Measurements from ENCODE around the gene BRD7.
A peak's percentile ranks its signal among the peaks of the same experiment; 100 is the strongest.

The BRD7 gene

DNA sequence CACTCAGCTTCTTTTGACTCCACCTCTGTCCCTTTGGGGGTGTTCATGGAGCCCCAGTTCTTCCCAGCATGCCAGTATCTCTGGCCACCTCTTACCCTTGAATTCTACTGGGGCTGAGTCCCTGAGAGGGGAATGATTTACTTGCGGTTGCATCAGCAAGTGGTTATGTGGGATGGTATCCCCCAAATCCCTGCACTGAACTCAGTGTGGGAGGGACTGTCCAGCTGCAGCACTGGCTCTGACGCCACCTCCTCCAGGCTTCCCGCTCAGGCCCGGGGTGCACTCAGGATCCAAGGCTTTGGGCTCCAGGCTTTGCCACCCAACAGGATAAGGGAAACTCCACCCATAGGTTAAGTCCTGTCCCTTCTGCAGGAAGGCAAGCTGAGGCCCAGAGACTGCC is 21.1 kb upstream of the BRD7 start:
- no peak for DNase-seq (ENCODE audit: low read depth in 2 of 2)

DNA sequence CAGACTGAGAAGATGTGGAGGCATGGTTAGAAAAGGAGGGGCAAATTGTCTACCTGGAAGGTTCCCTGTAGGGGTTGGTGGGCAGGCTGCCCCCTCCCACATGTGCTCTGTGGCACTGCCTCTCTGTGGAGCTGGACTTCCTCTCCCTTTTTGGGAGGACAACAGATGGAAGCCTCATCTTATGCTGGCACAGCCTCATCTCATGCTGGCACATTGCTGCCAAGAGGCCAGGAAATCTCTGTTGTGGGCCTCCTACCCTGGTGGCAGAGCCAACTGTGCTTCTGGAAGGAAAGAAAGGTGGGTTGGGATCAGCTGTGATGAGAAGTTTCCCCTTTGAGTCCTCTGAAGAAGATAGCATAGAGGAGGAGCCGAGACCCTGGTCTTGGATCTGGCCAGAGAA is 19.7 kb upstream of the BRD7 start:
- DNase-seq (ENCODE audit: low read depth in 2 of 2), result no peak

- no peak for DNase-seq (ENCODE audit: low read depth in 2 of 2)
These were observed 18.0 kb upstream of the BRD7 start for GRCh38 chr16:50386774-50387173.

GRCh38 chr16:50386139-50386538 is 17.4 kb upstream of the BRD7 start:
- DNase-seq (ENCODE audit: low read depth in 2 of 2), result no peak

DNA sequence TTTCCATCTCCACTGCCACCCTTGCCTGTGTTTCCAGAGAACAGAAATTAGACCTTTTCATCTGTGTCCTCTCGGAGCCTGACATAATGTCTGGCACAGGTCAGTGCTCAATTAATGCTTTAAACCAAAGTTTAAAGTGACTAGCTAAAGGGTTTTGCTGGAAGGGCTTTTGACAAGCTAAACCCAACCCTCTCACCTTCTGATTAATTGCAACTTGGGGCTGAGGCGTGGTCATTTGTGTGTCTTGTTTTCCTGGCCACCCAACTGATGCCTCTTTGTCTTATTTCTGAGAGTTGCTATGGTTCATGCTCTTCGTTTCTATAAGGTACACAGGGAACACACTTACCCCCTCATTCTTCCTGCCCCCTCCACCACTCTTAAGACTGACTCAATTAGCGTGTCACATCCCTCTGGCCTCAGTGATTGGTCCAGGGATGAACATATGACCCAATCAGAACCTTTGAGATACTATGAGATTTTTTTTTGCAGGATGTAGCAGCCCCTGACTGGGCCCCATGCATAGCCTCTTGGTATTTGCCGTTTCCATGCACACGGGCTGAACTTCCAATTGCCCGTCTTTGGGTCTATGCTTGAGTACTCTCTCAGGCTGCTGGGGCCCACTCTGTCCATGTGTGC is 15.8 kb upstream of the BRD7 start:
- no peak for DNase-seq (ENCODE audit: low read depth in 2 of 2)

DNA sequence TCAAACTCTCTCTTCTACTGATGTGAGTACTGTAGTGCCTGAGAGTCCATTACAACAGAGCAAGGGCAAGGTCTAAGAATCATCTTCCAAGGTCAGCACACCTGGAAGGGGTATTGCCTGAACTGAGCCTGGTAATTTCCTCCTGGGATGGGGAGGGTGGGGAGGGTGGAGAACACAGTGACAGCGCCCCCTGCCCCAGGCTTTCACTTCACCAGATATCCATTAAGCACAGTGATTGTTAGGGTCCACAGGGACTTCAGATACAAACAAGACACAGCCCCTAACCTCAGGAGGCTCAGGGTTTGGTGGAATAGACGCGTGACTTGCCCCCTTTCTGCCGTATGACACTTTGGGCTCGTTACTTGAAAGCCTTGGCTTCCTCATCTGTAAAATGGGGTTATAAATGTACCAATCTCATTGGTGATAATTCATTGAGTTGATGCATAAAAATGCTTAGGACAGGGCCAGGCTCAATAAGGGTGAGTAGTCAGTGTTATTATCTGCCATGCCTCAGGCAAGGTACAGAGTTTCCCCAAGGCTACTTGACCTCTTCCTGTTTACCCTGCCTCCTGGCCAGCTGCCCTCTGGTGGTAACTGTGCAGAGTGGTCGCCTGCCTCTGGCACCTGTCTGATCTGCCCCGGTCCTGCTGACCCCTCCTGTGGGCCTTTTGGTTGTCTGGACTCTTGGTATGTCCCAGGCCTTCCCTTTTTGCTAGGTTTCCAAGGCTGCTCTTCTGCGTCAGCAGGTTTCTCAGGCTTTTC is 13.1 kb upstream of the BRD7 start:
- no peak for DNase-seq (ENCODE audit: low read depth in 2 of 2)

- DNase-seq (ENCODE audit: low read depth in 2 of 2), result no peak
These were observed 9.6 kb upstream of the BRD7 start for GRCh38 chr16:50378417-50378816.

DNA sequence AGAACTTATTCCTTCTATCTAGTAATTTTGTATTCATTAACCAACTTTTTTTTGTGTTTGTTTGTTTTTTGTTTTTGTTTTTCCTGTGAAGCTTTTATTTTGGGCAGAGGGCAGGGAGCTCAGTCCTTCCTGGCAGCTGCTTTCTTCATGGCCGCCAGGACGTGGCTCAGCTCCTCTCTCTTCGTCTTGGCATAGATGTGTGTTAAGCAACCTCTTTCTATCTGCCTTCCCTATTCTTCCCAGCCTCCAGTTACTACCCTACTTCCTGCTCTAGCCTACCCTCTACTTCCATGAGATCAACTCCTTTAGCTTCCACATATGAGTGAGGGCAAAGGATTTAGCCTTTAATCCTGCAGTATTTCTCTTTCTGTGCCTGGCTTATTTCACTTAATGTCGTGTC is 8.2 kb upstream of the BRD7 start:
- no peak for DNase-seq (ENCODE audit: low read depth in 2 of 2)

- DNase-seq (ENCODE audit: low read depth in 2 of 2), result no peak
These were observed 5.0 kb upstream of the BRD7 start for GRCh38 chr16:50373780-50374179.

DNA sequence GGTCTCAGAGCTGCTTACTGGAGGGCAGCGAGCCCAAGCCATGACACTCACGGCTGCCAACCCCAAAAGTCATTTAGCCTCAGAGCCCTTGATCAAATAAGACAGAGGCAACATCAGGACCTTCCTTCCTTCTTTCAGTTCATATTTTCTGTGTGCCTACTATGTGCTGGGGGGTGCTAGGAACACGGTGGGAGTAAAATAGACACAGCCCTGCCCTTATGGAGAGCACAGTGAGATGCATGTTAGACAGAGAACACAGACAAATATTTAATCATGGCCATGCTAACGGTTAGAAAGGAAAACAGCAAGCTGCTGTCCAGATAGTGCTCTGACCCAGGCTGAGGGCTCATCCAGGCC is 4.5 kb upstream of the BRD7 start:
- DNase-seq (ENCODE audit: low read depth in 2 of 2), result no peak

GRCh38 chr16:50372611-50373344 is 4.0 kb upstream of the BRD7 start:
- no peak for DNase-seq (ENCODE audit: low read depth in 2 of 2)

DNA sequence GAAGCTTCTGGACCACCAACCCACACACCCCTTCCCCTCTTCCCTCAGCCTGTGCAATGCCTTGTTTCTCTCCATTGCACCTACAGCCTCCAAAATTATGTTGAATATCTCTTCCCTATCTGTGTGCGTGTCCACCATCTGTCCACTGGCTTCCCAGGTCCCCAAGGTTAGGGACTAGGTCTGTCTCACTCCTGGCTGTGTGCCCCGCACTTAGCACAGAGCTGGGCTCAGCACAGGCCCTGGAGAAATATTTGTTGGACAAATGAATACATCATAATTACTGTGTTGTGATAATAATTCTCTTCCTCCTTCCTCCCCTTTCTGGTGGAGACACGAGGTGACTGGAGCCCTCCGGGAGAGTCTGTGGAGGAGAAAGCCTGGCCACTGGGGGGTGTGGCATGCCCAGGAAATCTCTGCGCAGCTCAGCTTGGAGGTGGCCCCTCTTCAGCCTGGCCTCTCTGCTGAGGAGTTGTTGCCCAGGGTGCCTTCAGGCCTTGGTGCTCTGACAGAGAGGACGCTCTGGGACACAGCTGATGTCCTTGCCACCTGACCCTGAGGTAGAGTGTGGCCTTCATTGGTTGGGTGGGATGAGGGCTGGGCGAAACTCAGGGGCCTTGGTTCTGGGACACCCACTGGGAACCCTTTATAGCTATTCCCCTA is 3.3 kb upstream of the BRD7 start:
- no peak for DNase-seq (ENCODE audit: low read depth in 2 of 2)

- no peak for DNase-seq (ENCODE audit: low read depth in 2 of 2)
These were observed 2.4 kb upstream of the BRD7 start for GRCh38 chr16:50371036-50371716.

- DNase-seq (ENCODE audit: low read depth in 2 of 2), result no peak
These were observed 481 bp upstream of the BRD7 start for GRCh38 chr16:50369133-50369804.

DNA sequence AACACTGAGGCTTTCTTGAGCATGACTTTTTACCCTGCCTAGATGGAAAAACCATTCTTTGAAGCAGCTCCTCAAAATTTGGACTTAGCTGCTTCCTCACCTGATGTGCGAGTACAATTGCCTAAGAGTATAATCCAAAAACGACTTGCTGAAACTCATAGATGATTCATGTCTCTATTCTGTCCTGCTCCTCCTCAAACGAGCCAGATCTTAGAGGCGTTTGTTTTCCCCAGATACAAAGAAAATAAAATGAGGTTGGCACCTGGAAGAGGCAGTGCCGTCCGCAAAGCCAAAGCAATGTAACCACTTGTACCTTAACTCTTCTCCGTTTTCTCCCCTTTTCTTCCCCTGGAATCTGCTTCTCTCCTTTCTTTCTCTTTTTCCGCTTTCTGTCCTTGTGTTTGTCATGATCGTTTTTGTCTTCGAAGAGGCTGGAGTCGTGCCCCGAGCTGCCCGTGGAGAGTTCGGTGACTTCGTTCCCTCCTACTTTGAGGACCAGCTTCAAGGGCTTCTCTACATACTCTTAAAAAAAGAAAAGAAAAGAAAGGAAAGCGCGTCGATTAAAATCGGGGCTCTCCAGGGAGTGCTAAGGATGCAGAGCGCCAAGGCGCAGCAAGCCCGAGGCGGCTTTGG is 895 bp downstream of the BRD7 start:
- peak in 1 of 2 donors; percentile 18 for DNase-seq (ENCODE audit: low read depth in 2 of 2)

GRCh38 chr16:50365791-50366575 is 2.8 kb downstream of the BRD7 start:
- no peak for DNase-seq (ENCODE audit: low read depth in 2 of 2)

- no peak for DNase-seq (ENCODE audit: low read depth in 2 of 2)
These were observed 5.1 kb downstream of the BRD7 start for GRCh38 chr16:50363656-50364055.

GRCh38 chr16:50360779-50361178 is 8.0 kb downstream of the BRD7 start:
- no peak for DNase-seq (ENCODE audit: low read depth in 2 of 2)

GRCh38 chr16:50360033-50360778 is 8.6 kb downstream of the BRD7 start:
- DNase-seq (ENCODE audit: low read depth in 2 of 2), result no peak
